Activated CD4-positive, alpha-beta T cell treated with anti-CD3 and anti-CD28 coated beads, Interleukin-2, amount 10 ng/mL, durations not matched to agents 7 days and 5 days (primary cell): ENCODE results near the gene CHN2. TPM values are rescaled to one million over a fixed set of nuclear protein-coding genes. Genes with fewer than 3 reads are reported as not detected.

ENCODE experiments used
- CTCF ChIA-PET: fragments of 350-600 bp; sonication (Branson Sonifier 250); formaldehyde crosslinking; loops from one replicate; lab custom pipeline; 2021; ENCODE audit warnings: antibody characterized with exemption; lab: Charles Lee
- POLR2A ChIA-PET: fragments of 350-600 bp; sonication (Branson Sonifier 250); formaldehyde crosslinking; loops from one replicate; lab custom pipeline; 2021; ENCODE audit warnings: antibody characterized with exemption; lab: Charles Lee
- DNase-seq: peaks from one replicate; pipeline ENCODE4 v3.0.0-alpha.2; 2020
- H3K27ac Mint-ChIP-seq: one replicate; pipeline ENCODE4 v1.8.0; 2021; ENCODE audit warnings: mild to moderate bottlenecking, moderate library complexity, mixed read lengths
- H3K27me3 Mint-ChIP-seq: one replicate; pipeline ENCODE4 v1.8.0; 2021; ENCODE audit warnings: mixed read lengths
- H3K36me3 Mint-ChIP-seq: one replicate; pipeline ENCODE4 v1.8.0; 2021; ENCODE audit warnings: low read depth, mixed read lengths
- H3K4me1 Mint-ChIP-seq: one replicate; pipeline ENCODE4 v1.8.0; 2021; ENCODE audit warnings: mixed read lengths
- H3K4me3 Mint-ChIP-seq: one replicate; pipeline ENCODE4 v1.8.0; 2021; ENCODE audit warnings: mild to moderate bottlenecking, moderate library complexity, mixed read lengths
- H3K9me3 Mint-ChIP-seq: one replicate; pipeline ENCODE4 v1.8.0; 2021; ENCODE audit warnings: mixed read lengths
- total RNA-seq, 2 experiments: library from RNA; stranded (reverse); gene quantifications; one replicate each; pipeline ENCODE4 v1.2.3, GENCODE V29; 2021

Gene CHN2
- total RNA-seq, 2 experiments from 2014 or later = 2.4 to 3.6 TPM

GRCh38 chr7:29385214-29385814 is 190.7 kb downstream of the CHN2 start:
- Mint-ChIP-seq H3K9me3 (no peaks in the 10 kb centered on the region), H3K27me3 (peaks cover 2% of the 10 kb centered on the region), H3K4me3 (no peak overlapping the region), H3K4me1 (no peaks in the 10 kb centered on the region), H3K36me3 (no peaks in the 10 kb centered on the region), H3K27ac (no peak overlapping the region)
- CTCF ChIA-PET = no interaction called here
- DNase-seq = no peak
- POLR2A ChIA-PET = no interaction called here

- Mint-ChIP-seq H3K27me3 (peaks cover 2% of the 10 kb centered on the region), H3K4me1 (no peaks in the 10 kb centered on the region), H3K4me3 (no peak overlapping the region), H3K27ac (no peak overlapping the region), H3K9me3 (no peaks in the 10 kb centered on the region), H3K36me3 (no peaks in the 10 kb centered on the region)
- ChIA-PET POLR2A (no interaction called here), CTCF (no interaction called here)
- DNase-seq = no peak
Measured at GRCh38 chr7:29386196-29386765, 191.7 kb downstream of the CHN2 start.

- CTCF ChIA-PET = interaction anchor here (0.6 kb wide), 1 partner anchor 208 kb away, joined by 3 read pairs; no protein-coding TSS in a partner anchor
- POLR2A ChIA-PET = no interaction called here
- no peaks in the 10 kb centered on the region for H3K4me1 Mint-ChIP-seq
Measured at GRCh38 chr7:29391262-29391661, 196.7 kb downstream of the CHN2 start.

GRCh38 chr7:29394321-29394720 is 199.7 kb downstream of the CHN2 start:
- Mint-ChIP-seq H3K4me3 (no peak overlapping the region), H3K27me3 (peaks cover 6% of the 10 kb centered on the region), H3K36me3 (no peaks in the 10 kb centered on the region), H3K4me1 (peaks cover 5% of the 10 kb centered on the region), H3K27ac (no peak overlapping the region), H3K9me3 (no peaks in the 10 kb centered on the region)
- POLR2A ChIA-PET = no interaction called here
- CTCF ChIA-PET = no interaction called here
- no peak for DNase-seq

More at GRCh38 chr7:29391262-29391661, 196.7 kb downstream of the CHN2 start:
- H3K36me3 Mint-ChIP-seq = no peaks in the 10 kb centered on the region
- H3K27ac Mint-ChIP-seq = no peak overlapping the region
- H3K27me3 Mint-ChIP-seq = peaks cover 8% of the 10 kb centered on the region
- H3K9me3 Mint-ChIP-seq = no peaks in the 10 kb centered on the region
- DNase-seq = no peak
- no peak overlapping the region for H3K4me3 Mint-ChIP-seq

- Mint-ChIP-seq H3K27ac (no peak overlapping the region), H3K9me3 (no peaks in the 10 kb centered on the region), H3K27me3 (peaks cover 6% of the 10 kb centered on the region), H3K4me1 (peaks cover 5% of the 10 kb centered on the region), H3K36me3 (no peaks in the 10 kb centered on the region), H3K4me3 (no peak overlapping the region)
- ChIA-PET POLR2A (no interaction called here), CTCF (interaction anchor here (0.9 kb wide), 1 partner anchor 207 kb away, joined by 3 read pairs; no protein-coding TSS in a partner anchor)
- no peak for DNase-seq
Measured at GRCh38 chr7:29396563-29396962, 202.0 kb downstream of the CHN2 start.

- no peak overlapping the region for H3K27ac Mint-ChIP-seq
Measured at GRCh38 chr7:29397398-29397797, 202.8 kb downstream of the CHN2 start.

GRCh38 chr7:29398011-29398410 is 203.4 kb downstream of the CHN2 start:
- Mint-ChIP-seq H3K4me3 (no peak overlapping the region), H3K9me3 (no peaks in the 10 kb centered on the region), H3K36me3 (no peaks in the 10 kb centered on the region), H3K4me1 (peaks cover 5% of the 10 kb centered on the region), H3K27ac (no peak overlapping the region), H3K27me3 (peaks cover 6% of the 10 kb centered on the region)
- ChIA-PET POLR2A (no interaction called here), CTCF (interaction anchor here (1.5 kb wide), 1 partner anchor 11 kb away, joined by 3 read pairs; no protein-coding TSS in a partner anchor)
- no peak for DNase-seq

More at GRCh38 chr7:29397398-29397797, 202.8 kb downstream of the CHN2 start:
- no peak for DNase-seq
- peaks cover 6% of the 10 kb centered on the region for H3K27me3 Mint-ChIP-seq
- ChIA-PET POLR2A (no interaction called here), CTCF (interaction anchor here (1.5 kb wide), 1 partner anchor 11 kb away, joined by 3 read pairs; no protein-coding TSS in a partner anchor)
- H3K36me3 Mint-ChIP-seq = no peaks in the 10 kb centered on the region
- H3K4me3 Mint-ChIP-seq = no peak overlapping the region
- peaks cover 5% of the 10 kb centered on the region for H3K4me1 Mint-ChIP-seq
- no peaks in the 10 kb centered on the region for H3K9me3 Mint-ChIP-seq

- ChIA-PET CTCF (no interaction called here), POLR2A (no interaction called here)
- Mint-ChIP-seq H3K36me3 (no peaks in the 10 kb centered on the region), H3K9me3 (no peaks in the 10 kb centered on the region), H3K4me3 (no peak overlapping the region), H3K4me1 (peaks cover 5% of the 10 kb centered on the region), H3K27me3 (no peaks in the 10 kb centered on the region), H3K27ac (no peak overlapping the region)
- no peak for DNase-seq
Measured at GRCh38 chr7:29400437-29400836, 205.9 kb downstream of the CHN2 start.

- no peak for DNase-seq
- H3K27ac Mint-ChIP-seq = no peak overlapping the region
- peaks cover 5% of the 10 kb centered on the region for H3K4me1 Mint-ChIP-seq
- no peak overlapping the region for H3K4me3 Mint-ChIP-seq
- no peaks in the 10 kb centered on the region for H3K36me3 Mint-ChIP-seq
- no peaks in the 10 kb centered on the region for H3K9me3 Mint-ChIP-seq
- CTCF ChIA-PET = no interaction called here
- POLR2A ChIA-PET = no interaction called here
- H3K27me3 Mint-ChIP-seq = no peaks in the 10 kb centered on the region
Measured at GRCh38 chr7:29401769-29402168, 207.2 kb downstream of the CHN2 start.

- H3K36me3 Mint-ChIP-seq = no peaks in the 10 kb centered on the region
- H3K27me3 Mint-ChIP-seq = peaks cover under 1% of the 10 kb centered on the region
Measured at GRCh38 chr7:29405891-29406290, 211.3 kb downstream of the CHN2 start.

GRCh38 chr7:29406366-29406765 is 211.8 kb downstream of the CHN2 start:
- Mint-ChIP-seq H3K4me1 (no peaks in the 10 kb centered on the region), H3K9me3 (no peaks in the 10 kb centered on the region), H3K36me3 (no peaks in the 10 kb centered on the region), H3K27me3 (peaks cover 3% of the 10 kb centered on the region), H3K4me3 (no peak overlapping the region), H3K27ac (no peak overlapping the region)
- no peak for DNase-seq
- POLR2A ChIA-PET = no interaction called here
- CTCF ChIA-PET = no interaction called here

More at GRCh38 chr7:29405891-29406290, 211.3 kb downstream of the CHN2 start:
- POLR2A ChIA-PET = no interaction called here
- CTCF ChIA-PET = no interaction called here
- Mint-ChIP-seq H3K4me3 (no peak overlapping the region), H3K27ac (no peak overlapping the region), H3K4me1 (no peaks in the 10 kb centered on the region), H3K9me3 (no peaks in the 10 kb centered on the region)
- no peak for DNase-seq

- Mint-ChIP-seq H3K27ac (no peak overlapping the region), H3K9me3 (no peaks in the 10 kb centered on the region), H3K27me3 (peaks cover 3% of the 10 kb centered on the region), H3K4me1 (no peaks in the 10 kb centered on the region), H3K4me3 (no peak overlapping the region), H3K36me3 (no peaks in the 10 kb centered on the region)
- ChIA-PET POLR2A (no interaction called here), CTCF (interaction anchor here (0.8 to 2.1 kb wide), 6 partner anchors 11 to 487 kb away, joined by 3 to 10 read pairs (median 3); no protein-coding TSS in a partner anchor)
- peak; percentile 72 for DNase-seq
Measured at GRCh38 chr7:29408841-29409243, 214.3 kb downstream of the CHN2 start.

GRCh38 chr7:29410996-29411395 is 216.4 kb downstream of the CHN2 start:
- Mint-ChIP-seq H3K27ac (no peak overlapping the region), H3K4me3 (no peak overlapping the region), H3K9me3 (no peaks in the 10 kb centered on the region), H3K4me1 (no peaks in the 10 kb centered on the region), H3K27me3 (peaks cover 3% of the 10 kb centered on the region), H3K36me3 (no peaks in the 10 kb centered on the region)
- POLR2A ChIA-PET = no interaction called here
- DNase-seq = no peak
- CTCF ChIA-PET = no interaction called here
